ENCODE data around the gene NSUN2. TPM values are rescaled to one million over a fixed set of nuclear protein-coding genes. Genes with fewer than 3 reads are reported as not detected.

NSUN2 gene
- polyA plus RNA-seq, 1 donor from 2014 or later: 47.5 TPM

- H4K20me1 ChIP-seq (ENCODE audit: insufficient read depth): no peaks in the 10 kb centered on the region
- H3K9me2 ChIP-seq (ENCODE audit: insufficient read depth, low read length): no peaks in the 10 kb centered on the region
- H3K4me2 ChIP-seq (ENCODE audit: low read length): no peak overlapping the region
- H3K27ac ChIP-seq (ENCODE audit: low read length): no peak overlapping the region
- TF ChIP-seq TAF1 (IDR thresholded peaks at IDR 0.05; ENCODE audit: low read depth) (no peak), POLR2AphosphoS5 (IDR thresholded peaks at IDR 0.05) (no peak), EZH2 (IDR thresholded peaks at IDR 0.05; ENCODE audit: borderline replicate concordance, insufficient read depth, low read length, poor library complexity, severe bottlenecking) (no peak), EP300 (conservative IDR thresholded peaks at IDR 0.05; ENCODE audit: poor library complexity, severe bottlenecking) (no peak), CTCF (IDR thresholded peaks at IDR 0.05; ENCODE audit: poor library complexity, severe bottlenecking) (no peak), SMC3 (conservative IDR thresholded peaks at IDR 0.05; ENCODE audit: poor library complexity) (no peak), MXI1 (conservative IDR thresholded peaks at IDR 0.05; ENCODE audit: poor library complexity, severe bottlenecking) (no peak), RAD21 (conservative IDR thresholded peaks at IDR 0.05) (no peak), REST (IDR thresholded peaks at IDR 0.05; ENCODE audit: borderline replicate concordance) (no peak)
- no peaks in the 10 kb centered on the region for H3K79me2 ChIP-seq (replicated peaks; ENCODE audit: insufficient read depth, low read length)
- no peaks in the 10 kb centered on the region for H3K9me3 ChIP-seq (ENCODE audit: low read length)
- no peak overlapping the region for H3K4me3 ChIP-seq (ENCODE audit: low read length)
- H3K36me3 ChIP-seq (ENCODE audit: insufficient read depth, low read length): no peaks in the 10 kb centered on the region
- H3K9ac ChIP-seq (ENCODE audit: low read length): no peak overlapping the region
- no peak overlapping the region for H2AFZ ChIP-seq (ENCODE audit: low read depth, low read length)
- no peaks in the 10 kb centered on the region for H3F3A ChIP-seq (ENCODE audit: insufficient read depth, low read length, poor library complexity, severe bottlenecking)
- no peaks in the 10 kb centered on the region for H3K27me3 ChIP-seq (ENCODE audit: insufficient read depth, low read depth, low read length)
These were observed 43.9 kb upstream of the NSUN2 start for GRCh38 chr5:6676702-6677101.

- Histone ChIP-seq H4K20me1 (ENCODE audit: insufficient read depth) (no peaks in the 10 kb centered on the region), H3K9ac (ENCODE audit: low read length) (no peak overlapping the region), H3K79me2 (replicated peaks; ENCODE audit: insufficient read depth, low read length) (no peaks in the 10 kb centered on the region), H3K4me2 (ENCODE audit: low read length) (no peak overlapping the region), H3K27me3 (ENCODE audit: insufficient read depth, low read depth, low read length) (no peaks in the 10 kb centered on the region), H2AFZ (ENCODE audit: low read depth, low read length) (no peak overlapping the region), H3K4me3 (ENCODE audit: low read length) (no peak overlapping the region), H3K9me3 (ENCODE audit: low read length) (no peaks in the 10 kb centered on the region), H3K27ac (ENCODE audit: low read length) (no peak overlapping the region), H3K9me2 (ENCODE audit: insufficient read depth, low read length) (no peaks in the 10 kb centered on the region), H3F3A (ENCODE audit: insufficient read depth, low read length, poor library complexity, severe bottlenecking) (no peaks in the 10 kb centered on the region), H3K36me3 (ENCODE audit: insufficient read depth, low read length) (no peaks in the 10 kb centered on the region)
- TF ChIP-seq TAF1 (IDR thresholded peaks at IDR 0.05; ENCODE audit: low read depth): no peak
- no peak for TF ChIP-seq SMC3 (conservative IDR thresholded peaks at IDR 0.05; ENCODE audit: poor library complexity)
- TF ChIP-seq REST (IDR thresholded peaks at IDR 0.05; ENCODE audit: borderline replicate concordance): no peak
- no peak for TF ChIP-seq CTCF (IDR thresholded peaks at IDR 0.05; ENCODE audit: poor library complexity, severe bottlenecking)
- no peak for TF ChIP-seq MXI1 (conservative IDR thresholded peaks at IDR 0.05; ENCODE audit: poor library complexity, severe bottlenecking)
- no peak for TF ChIP-seq EP300 (conservative IDR thresholded peaks at IDR 0.05; ENCODE audit: poor library complexity, severe bottlenecking)
- no peak for TF ChIP-seq RAD21 (conservative IDR thresholded peaks at IDR 0.05)
- no peak for TF ChIP-seq EZH2 (IDR thresholded peaks at IDR 0.05; ENCODE audit: borderline replicate concordance, insufficient read depth, low read length, poor library complexity, severe bottlenecking)
- no peak for TF ChIP-seq POLR2AphosphoS5 (IDR thresholded peaks at IDR 0.05)
These were observed 43.1 kb upstream of the NSUN2 start for GRCh38 chr5:6675784-6676491.

Data from neural cell (in vitro differentiated cells).